ENCODE data around the gene ATP4A.

DNA sequence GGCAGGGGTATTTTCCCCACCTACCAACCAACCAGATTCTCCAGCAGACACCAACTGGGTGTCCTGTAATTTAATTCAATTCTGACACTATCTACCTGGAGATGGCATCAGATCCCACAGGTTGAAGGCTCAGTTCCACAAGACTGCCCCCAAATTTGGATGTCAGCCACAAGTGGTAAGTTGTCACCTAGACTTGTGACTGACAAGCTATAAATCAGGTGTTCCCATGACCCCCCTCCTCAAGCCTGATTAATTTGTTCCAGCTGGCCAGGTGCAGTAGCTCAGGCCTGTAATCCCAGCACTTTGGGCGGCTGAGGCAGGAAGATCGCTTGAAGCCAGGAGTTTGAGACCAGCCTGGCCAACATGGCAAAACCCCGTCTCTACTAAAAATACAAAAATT is 38.5 kb upstream of the ATP4A start:
- no peak for TF ChIP-seq POLR2A (IDR thresholded peaks at IDR 0.05)
- TF ChIP-seq, protein P1, sequence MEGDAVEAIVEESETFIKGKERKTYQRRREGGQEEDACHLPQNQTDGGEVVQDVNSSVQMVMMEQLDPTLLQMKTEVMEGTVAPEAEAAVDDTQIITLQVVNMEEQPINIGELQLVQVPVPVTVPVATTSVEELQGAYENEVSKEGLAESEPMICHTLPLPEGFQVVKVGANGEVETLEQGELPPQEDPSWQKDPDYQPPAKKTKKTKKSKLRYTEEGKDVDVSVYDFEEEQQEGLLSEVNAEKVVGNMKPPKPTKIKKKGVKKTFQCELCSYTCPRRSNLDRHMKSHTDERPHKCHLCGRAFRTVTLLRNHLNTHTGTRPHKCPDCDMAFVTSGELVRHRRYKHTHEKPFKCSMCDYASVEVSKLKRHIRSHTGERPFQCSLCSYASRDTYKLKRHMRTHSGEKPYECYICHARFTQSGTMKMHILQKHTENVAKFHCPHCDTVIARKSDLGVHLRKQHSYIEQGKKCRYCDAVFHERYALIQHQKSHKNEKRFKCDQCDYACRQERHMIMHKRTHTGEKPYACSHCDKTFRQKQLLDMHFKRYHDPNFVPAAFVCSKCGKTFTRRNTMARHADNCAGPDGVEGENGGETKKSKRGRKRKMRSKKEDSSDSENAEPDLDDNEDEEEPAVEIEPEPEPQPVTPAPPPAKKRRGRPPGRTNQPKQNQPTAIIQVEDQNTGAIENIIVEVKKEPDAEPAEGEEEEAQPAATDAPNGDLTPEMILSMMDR (IDR thresholded peaks at IDR 0.05) = no peak
